Head of caudate nucleus (tissue), 42 donors: Measurements from ENCODE around the gene WDR45.

Source experiments
- DNase-seq, 42 donors: peaks; one replicate each; pipeline versions ENCODE4 v3.0.0 to v3.0.0-alpha.2; 2020 to 2021; ENCODE audit warnings: mixed read lengths in 7 of 42
- intact Hi-C: fragments of 100-400 bp; cut with DNase I; formaldehyde crosslinking; loops from one replicate; pipeline ENCODE4 v1.15.0; 2022

The WDR45 gene

DNA sequence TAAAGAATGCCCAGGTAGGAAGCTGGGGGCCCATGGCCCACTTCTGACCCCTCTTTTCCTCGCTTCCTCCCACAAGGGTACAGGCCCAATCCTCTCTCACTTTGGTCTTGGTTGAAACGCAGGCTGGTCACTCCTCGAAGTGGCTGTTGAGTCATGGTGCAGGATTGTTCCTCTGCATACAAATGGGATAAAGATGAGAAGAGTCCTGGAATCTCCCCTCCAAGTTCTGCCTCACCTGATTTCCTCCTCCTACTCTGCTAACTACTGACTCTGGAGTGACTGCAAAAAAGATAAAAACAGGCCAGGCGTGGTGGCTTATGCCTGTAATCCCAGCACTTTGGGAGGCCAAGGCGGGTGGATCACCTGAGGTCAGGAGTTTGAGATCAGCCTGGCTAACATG lies 1.7 kb downstream of the WDR45 start:
- intact Hi-C loops = no loop called here
- no peak for DNase-seq

- DNase-seq = no peak
- intact Hi-C loops = no loop called here
These were observed 4.3 kb downstream of the WDR45 start for GRCh38 chrX:49075347-49075746.

DNA sequence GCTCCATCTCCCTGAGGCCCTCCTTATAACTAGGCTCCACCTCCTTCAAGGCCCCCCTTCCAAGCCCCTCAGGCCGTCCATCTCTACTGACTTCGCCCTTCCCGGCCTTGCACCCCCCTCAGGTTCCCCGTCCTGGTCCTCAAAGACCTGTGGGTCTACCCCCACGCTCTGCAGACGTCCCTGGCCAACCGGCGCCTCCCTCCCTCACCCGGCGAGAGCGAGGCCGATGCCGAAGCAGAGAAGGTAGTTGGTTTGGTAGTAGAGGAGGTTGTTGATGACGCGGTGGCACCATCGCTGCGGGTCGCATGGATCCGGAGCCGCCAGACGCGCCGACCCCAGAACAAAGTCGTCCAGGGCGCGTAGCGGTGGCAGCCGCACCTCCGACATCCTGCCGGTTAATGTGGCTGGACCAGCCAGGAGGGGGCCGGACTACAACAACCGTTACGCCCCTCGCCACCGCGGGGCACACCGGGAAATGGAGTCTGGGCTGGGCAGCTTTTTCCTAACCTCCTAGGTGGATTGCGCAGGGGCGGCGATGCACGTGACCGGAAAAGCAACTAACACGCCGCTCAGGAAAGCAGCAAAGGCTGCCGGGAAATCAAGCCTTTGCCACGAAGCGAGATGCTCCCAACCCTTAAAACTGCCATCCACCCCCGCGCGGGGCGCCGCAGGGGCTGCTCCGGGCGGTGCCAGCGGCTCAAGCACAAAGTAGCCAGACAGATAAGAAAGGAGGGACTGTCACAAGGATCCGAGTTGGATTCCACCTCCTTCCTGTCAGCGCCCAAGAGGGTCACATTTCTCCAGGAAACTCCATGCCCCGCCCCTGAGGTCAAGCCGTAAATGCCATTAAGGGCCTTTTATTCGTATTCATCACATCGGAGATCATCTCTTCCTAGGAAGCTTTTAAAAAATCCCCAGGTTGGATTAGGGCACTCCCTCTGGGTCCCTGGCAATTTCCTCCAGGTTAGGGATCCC lies 5.8 kb downstream of the WDR45 start, which contains the start of gene PRAF2:
TSS of gene PRAF2 (minus strand) at position 402 of the 975 bp plus-strand sequence. CDS start at position 387, 15 bp downstream.
- DNase-seq = peak; percentile 90 to 98 (median 95)
- intact Hi-C loops = no loop called here

DNA sequence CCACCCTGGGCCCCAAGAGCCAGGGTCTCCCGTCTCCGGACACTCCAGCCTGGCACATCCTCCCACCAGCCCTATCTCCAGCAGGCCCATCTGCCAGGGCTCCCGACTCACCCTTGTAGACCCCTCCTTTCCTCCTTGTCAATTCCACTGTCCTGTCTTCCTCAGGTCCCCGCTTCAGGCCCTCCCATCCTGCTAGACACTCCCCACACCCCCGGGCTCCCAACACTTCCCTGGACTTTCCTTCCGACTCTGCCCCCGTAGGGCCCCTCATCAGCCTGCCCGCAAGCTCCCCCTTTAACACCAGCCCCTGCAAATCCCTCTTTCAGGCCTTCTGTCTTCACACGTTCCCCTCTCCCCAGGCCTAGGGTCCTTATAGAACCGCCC lies 7.0 kb downstream of the WDR45 start:
- intact Hi-C loops = no loop called here
- no peak for DNase-seq

- peak in 37 of 42 donors; percentile 11 to 69 (median 47) for DNase-seq
- intact Hi-C loops = no loop called here
These were observed 7.6 kb downstream of the WDR45 start for GRCh38 chrX:49071877-49072711.

DNA sequence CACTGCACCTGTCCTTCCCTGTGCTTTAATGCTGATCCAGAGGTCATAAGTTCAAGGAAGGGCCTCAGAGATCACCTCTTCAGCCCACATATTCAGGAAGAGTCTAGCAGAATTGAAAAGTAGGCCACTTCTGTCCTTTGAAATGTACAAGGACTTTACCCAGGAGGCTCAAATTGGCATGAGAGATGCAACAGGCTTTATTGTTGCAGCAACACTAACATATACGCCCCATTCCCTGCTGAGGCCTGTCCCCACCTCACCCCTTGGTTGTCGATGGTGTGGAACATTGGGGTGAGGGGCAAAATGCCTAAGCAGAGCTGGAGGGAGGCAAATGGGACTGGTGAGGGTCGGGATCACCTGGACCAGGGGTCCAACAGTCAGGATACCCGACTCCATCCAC lies 8.7 kb downstream of the WDR45 start:
- intact Hi-C loops = no loop called here
- no peak for DNase-seq

DNA sequence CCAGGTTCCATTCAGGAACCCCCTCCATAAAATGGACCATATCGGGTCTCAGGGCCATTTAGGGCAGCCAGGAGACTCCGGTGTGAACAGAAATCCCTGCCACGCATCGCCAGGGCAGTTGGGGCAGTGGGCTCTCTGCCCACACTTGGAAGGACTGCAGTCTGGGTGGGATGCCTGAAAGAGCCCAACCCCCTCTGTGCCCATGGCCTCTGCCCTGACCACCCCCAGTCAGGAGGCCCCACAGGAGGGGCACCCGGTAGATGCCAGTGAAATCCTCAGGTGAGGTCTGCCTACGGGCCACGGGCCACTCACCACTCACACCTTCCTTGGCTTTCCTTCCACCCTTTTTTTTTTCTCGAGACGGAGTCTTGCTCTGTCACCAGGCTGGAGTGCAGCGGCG lies 10.6 kb downstream of the WDR45 start:
- intact Hi-C loops = no loop called here
- no peak for DNase-seq

DNA sequence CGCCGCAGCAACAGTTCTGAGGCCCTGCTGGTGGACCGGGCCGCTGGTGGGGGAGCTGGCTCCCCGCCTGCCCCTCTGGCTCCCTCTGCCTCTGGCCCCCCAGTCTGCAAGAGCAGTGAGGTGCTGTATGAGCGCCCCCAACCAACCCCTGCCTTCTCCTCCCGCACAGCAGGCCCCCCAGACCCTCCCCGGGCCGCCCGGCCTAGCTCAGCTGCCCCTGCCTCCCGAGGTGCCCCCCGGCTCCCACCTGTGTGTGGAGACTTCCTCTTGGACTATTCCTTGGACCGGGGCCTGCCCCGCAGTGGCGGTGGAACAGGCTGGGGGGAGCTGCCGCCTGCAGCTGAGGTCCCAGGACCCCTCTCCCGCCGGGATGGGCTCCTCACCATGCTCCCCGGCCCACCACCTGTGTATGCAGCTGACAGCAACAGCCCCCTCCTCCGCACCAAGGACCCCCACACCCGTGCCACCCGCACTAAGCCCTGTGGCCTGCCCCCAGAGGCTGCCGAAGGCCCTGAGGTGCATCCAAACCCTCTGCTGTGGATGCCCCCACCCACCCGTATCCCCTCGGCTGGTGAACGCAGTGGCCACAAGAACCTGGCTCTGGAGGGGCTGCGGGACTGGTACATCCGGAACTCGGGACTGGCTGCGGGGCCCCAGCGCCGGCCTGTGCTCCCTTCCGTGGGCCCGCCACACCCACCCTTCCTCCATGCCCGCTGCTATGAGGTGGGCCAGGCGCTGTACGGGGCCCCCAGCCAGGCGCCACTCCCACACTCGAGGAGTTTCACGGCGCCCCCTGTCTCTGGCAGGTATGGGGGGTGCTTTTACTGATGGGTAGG lies 12.2 kb downstream of the WDR45 start:
- intact Hi-C loops = no loop called here
- DNase-seq = no peak

DNA sequence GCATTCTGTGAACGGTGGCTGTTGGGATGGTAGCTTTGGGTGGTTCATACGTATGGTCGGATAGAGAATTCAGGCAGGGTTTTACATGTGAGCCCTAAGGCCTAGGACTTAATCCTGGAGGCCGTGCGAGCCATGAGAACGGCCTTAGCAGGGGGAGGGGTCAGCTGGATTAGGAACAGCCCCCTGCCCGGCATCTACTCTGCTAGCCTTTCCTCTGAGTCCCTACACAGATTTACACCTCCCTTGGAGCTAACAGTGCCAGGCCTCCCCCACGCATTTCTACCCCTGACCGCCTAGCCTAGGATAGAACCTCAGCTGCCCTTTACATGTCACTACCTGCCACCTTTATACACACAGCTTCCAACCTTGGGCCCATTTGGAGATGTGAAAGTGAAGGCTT lies 13.0 kb downstream of the WDR45 start:
- no peak for DNase-seq
- intact Hi-C loops = no loop called here

GRCh38 chrX:49066278-49066677 lies 13.4 kb downstream of the WDR45 start:
- DNase-seq = no peak
- intact Hi-C loops = no loop called here

- DNase-seq = no peak
- intact Hi-C loops = no loop called here
These were observed 15.0 kb downstream of the WDR45 start for GRCh38 chrX:49064735-49065134.

DNA sequence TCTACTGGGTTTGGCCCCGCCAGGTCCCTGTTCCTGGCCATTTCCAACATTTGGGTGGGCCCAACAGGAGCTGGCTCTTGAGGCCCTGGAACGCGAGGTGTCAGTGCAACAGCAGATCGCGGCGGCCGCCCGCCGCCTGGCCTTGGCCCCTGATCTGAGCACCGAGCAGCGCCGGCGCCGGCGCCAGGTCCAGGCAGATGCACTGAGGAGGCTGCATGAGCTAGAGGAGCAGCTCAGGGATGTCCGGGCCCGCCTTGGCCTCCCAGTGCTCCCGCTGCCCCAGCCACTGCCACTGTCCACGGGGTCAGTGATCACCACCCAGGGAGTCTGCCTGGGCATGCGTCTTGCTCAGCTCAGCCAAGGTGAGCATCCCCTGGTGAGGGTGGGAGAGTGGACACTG lies 15.4 kb downstream of the WDR45 start:
- intact Hi-C loops = no loop called here

DNA sequence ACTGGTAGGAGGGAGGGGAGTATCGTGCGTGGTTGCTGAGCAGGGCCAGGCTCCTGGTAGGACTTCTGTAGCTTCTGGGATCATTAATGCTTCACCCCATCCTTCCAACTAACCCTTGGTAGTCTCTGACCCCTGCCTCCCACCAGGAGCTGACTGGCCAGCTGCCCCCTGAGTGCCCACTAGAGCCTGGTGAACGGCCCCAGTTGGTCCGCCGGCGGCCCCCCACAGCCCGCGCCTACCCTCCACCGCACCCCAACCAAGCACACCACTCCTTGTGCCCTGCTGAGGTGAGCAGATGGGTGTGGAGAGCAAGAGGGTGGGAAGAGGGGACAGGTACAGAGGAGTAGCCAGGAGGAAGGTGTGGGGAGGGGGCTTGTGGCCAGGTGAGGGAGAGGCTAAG lies 16.0 kb downstream of the WDR45 start:
- intact Hi-C loops = no loop called here
- no peak for DNase-seq

More for the DNA sequence above, 15.4 kb downstream of the WDR45 start:
- no peak for DNase-seq

DNA sequence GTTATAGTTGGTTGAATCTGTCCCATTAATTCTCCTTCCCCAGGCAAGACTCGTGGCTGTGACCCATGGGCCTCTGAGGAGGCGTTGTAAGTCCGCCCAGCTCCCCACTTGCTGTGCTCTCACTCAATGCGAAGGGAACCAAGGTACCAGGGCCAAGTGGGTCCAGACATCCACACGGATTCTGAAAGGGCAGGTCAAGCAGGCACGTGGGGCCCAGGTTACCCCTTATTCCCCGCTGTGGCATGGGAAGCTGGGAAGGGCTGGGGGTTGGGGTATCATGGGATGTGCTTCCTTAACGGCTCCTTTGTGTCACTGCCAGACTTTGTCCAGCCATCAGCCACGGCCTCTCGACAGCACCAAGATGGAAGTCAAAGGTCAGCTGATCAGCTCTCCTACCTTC lies 17.8 kb downstream of the WDR45 start:
- intact Hi-C loops = no loop called here
- no peak for DNase-seq

DNA sequence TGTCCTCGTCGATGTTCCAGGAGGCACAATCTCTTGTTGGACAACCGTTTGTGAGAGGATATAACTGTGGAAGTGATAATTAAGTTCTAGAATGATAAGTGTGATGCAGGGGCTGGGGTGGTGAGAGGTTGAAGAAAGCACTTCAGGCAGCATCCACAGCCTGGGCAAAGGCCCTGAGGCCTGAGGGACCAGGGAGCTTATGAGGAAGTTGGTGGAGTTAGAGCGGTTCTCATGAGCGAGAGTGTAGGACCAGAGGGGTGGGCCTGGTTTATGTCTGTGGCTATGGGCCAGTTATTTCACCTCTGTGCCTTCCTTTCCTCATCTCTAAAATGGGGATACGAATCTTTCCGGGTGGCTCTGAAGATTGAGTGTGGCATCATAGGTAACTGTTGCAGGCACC lies 18.2 kb downstream of the WDR45 start:
- intact Hi-C loops = no loop called here

GRCh38 chrX:49060914-49061313 lies 18.8 kb downstream of the WDR45 start:
- intact Hi-C loops = no loop called here
- DNase-seq = no peak

More for the DNA sequence above, 18.2 kb downstream of the WDR45 start:
- no peak for DNase-seq

DNA sequence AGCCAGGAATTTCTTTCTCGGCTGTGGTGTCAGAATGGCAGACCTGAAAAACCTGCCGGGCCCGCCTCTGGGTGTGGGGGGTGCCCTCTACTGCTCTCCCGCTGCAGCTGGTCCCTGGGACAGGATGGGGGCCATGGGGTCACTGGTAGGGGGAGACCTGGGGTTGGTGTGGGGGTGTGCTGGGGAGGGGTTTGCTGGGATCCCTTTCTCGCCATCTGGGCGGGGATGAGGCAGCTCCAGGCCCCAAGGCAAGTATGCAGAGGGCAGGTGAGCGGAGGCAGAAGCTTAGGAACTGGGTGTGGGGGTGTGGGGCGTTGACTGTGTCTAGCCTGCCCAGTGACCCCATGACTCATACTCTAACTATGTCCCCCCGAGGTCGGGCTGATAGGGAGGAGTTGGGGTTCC lies 20.0 kb downstream of the WDR45 start:
- no peak for DNase-seq
- intact Hi-C loops = no loop called here

DNA sequence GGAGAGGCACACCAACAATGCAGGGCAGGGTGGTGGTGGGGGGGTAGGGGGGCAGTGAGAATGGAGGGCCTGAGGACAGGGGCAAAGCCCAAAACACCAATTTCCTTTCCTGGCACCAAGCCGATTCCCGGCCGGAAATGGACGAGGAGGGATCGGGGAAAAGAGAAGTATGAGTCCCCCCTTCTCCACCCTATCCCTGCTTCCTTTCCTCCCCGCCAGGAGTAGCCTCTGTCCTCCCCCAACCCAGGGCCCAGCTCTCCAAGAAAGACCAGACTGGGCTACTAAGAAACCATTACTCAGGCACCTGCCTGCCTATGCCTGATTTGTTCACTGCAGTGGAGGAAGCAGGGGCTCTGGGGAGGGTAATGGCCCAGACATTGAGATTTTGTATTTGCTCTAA lies 20.5 kb downstream of the WDR45 start:
- intact Hi-C loops = no loop called here
- no peak for DNase-seq

- intact Hi-C loops = no loop called here
- no peak for DNase-seq
These were observed 20.9 kb downstream of the WDR45 start, which contains the start of gene CCDC120 for GRCh38 chrX:49058794-49059193. CCDC120 (plus strand) TSS chrX:49058999; CDS start chrX:49062042, 3,043 bp downstream.
